Heart right ventricle (tissue), 16 donors: ENCODE measurements around the gene HIP1R. TPM values are rescaled to one million over a fixed set of nuclear protein-coding genes. Genes with fewer than 3 reads are reported as not detected.

Experiments used
- ATAC-seq, 8 donors: fragments of 200-7000 bp; cut with Tn5 transposase; one replicate each; pipeline ENCODE4 v1.9.1; 2020; ENCODE audit warnings: mild to moderate bottlenecking in 8 of 8, moderate library complexity in 8 of 8, moderate number of reproducible peaks in 1 of 8
- DNase-seq, 2 donors: peaks; one replicate each; pipeline ENCODE4 v3.0.0-alpha.2; 2020
- H3K27ac ChIP-seq, 10 donors: fragments of 200-600 bp; sonication (generic) in 2 of 10; one replicate each; pipeline versions ENCODE4 v1.5.0 to v1.8.0; 2020 to 2022; ENCODE audit warnings: mild to moderate bottlenecking in 3 of 10
- H3K27me3 ChIP-seq, 7 donors: fragments of 200-600 bp; one replicate each; pipeline ENCODE4 v1.8.0; 2021 to 2022; ENCODE audit warnings: mild to moderate bottlenecking in 2 of 7
- H3K36me3 ChIP-seq, 9 donors: fragments of 200-600 bp; sonication (generic) in 1 of 9; one replicate each; pipeline versions ENCODE4 v1.5.0 to v1.8.0; 2020 to 2022; ENCODE audit warnings: mild to moderate bottlenecking in 2 of 9
- H3K4me1 ChIP-seq, 9 donors: fragments of 200-600 bp; sonication (generic) in 1 of 9; one replicate each; pipeline versions ENCODE4 v1.5.0 to v1.8.0; 2020 to 2022; ENCODE audit warnings: mild to moderate bottlenecking in 4 of 9
- H3K4me3 ChIP-seq, 10 donors: fragments of 200-600 bp; sonication (generic) in 2 of 10; one replicate each; pipeline versions ENCODE4 v1.5.0 to v1.8.0; 2020 to 2022; ENCODE audit warnings: mild to moderate bottlenecking in 7 of 10, moderate library complexity in 2 of 10
- H3K9me3 ChIP-seq, 11 donors: fragments of 200-600 bp in 10 of 11; sonication (generic) in 2 of 11; one replicate each; pipeline versions ENCODE4 v1.5.0 to v1.8.0; 2013 to 2022; ENCODE audit warnings: mild to moderate bottlenecking in 2 of 11, control low read depth in 1 of 11, moderate library complexity in 1 of 11
- WGBS, 2 donors: extraction: QIAGEN DNeasy Blood & Tissue Kit; methylation state at CpG; one replicate each; pipeline ENCODE4 v1.1.7; 2013; ENCODE audit warnings: inconsistent platforms in 1 of 2; 5-methylcytosine and 5-hydroxymethylcytosine counted together
- intact Hi-C, 10 donors: fragments of 100-400 bp; cut with DNase I; formaldehyde crosslinking; loops; one replicate each; pipeline versions ENCODE4 v1.11.1 to v1.14.2; 2022
- polyA plus RNA-seq, 2 donors: library from polyadenylated mRNA; stranded (reverse); fragments of 200-250 nt; gene quantifications; one replicate each; pipeline ENCODE4 v1.2.3, GENCODE V29; 2013
- total RNA-seq, 10 donors: library from RNA; stranded (reverse); fragmentation: NEBNext Ultra II Directional in 3 of 10; extraction: Animal tissue kit (Norgen Biotek cat#: 25700) in 3 of 10; gene quantifications; one replicate each; pipeline versions ENCODE4 v1.2.1 to v1.2.4, GENCODE V29; 2021 to 2023
- TF ChIP-seq, protein P1 (sequence below), 9 donors: fragments of 200-600 bp; sonication (generic) in 2 of 9; IDR thresholded peaks; one replicate each; pipeline versions ENCODE4 v1.5.0 to v1.8.0; 2021 to 2022; ENCODE audit warnings: antibody characterized with exemption in 9 of 9, mild to moderate bottlenecking in 5 of 9, moderate library complexity in 1 of 9
- donor health status: Arrhythmogenic right ventricular cardiomyopathy.
- donor health status: ischemic (EF 13 %, LVEDD 7.1; RV severe dilation, severe dysfunction).
- donor health status: healthy with polysubstance abuse.
- donor health status: DM: no; HTN: yes; CAD: no.
- donor health status: DM: no; HTN: no; CAD: no.
- donor health status: ischemic (EF 25% LVEDD 6.9; RV normal size, moderate dysfunction).
- donor health status: ischemic (EF 25% LVEDD 5.7; RV mildly dilated, moderate dysfunction).
- donor health status: healthy.
- donor health status: DM: yes; HTN: yes; CAD: no.
- donor health status: Ischemic cardiomyopathy.
- donor health status: ischemic (EF 35%, LVEDD 5.7; RV mildly dilated, moderate dysfunction).
- donor health status: nonischemic (EF 11% LVEDD 7.7; RV severe dilation, severe dysfunction).
- donor health status: DM: yes; HTN: yes; CAD: no.
- donor health status: PGD.
- donor health status: ischemic (EF 29% LVEDD 5.4; RV normal size, mild dysfunction).
- donor health status: nonischemic (EF 23%, LVEDD 6.1; RV moderate dilation, normal function).

HIP1R gene
- total and polyA plus RNA-seq, 12 donors = 13.7 to 37.7 (median 18.0) TPM

DNA sequence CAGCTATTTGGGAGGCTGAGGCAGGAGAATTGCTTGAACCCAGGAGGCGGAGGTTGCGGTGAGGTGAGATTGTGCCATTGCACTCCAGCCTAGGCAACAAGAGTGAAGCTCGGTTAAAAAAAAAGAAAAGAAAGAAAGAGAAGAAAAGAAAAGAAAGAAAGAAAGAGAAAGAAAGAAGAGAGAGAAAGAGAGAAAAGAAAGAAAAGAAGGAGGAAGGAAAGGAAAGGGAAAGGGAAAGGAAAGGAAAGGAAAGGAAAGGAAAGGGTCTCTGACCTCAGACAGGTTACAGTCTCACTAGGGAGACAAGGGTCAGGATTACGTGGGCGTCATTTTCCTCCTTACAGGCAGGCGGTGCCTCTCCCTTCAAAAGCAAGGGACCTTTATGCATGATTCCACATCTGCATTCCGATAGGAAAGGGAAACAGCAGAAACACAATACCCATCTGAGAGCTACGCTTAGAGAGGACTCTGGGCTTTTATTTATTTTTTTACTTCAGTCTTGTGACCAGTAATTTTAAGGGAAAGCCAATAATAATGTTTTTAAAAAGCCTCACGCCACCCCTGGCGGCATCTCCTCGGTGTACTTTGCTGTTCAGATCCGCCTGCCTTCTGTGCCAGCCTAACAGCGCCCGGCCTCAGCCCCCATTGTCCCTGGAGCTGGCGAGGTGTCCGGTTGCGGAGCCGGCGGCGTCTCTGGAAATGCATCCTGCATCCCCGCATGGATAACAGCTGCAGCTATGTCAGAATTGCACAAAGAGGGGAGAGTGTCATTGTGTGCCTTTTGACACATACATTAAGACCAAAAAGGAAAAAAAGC is 945 bp upstream of the HIP1R start:
- intact Hi-C loops = loop anchor here in 1 of 10 donors (5.0 kb wide), 1 partner anchor 42 kb away; no protein-coding TSS in a partner anchor
- DNase-seq = peak in 1 of 2 donors; percentile 48
- Histone ChIP-seq H3K27me3 (peaks cover 0 to 17% (median 0%) of the 10 kb centered on the region in 7 donors), H3K36me3 (no peaks in the 10 kb centered on the region), H3K27ac (peak overlapping the region; percentile 5 to 85 (median 62)), H3K9me3 (peaks cover 0 to 4% (median 0%) of the 10 kb centered on the region in 11 donors), H3K4me1 (peaks cover 0 to 35% (median 19%) of the 10 kb centered on the region in 9 donors), H3K4me3 (peak overlapping the region; percentile 4 to 83 (median 72))
- 14 to 15% methylated on average over 21 of the region's 21 CpGs for WGBS, 2 donors
- TF ChIP-seq, protein P1, sequence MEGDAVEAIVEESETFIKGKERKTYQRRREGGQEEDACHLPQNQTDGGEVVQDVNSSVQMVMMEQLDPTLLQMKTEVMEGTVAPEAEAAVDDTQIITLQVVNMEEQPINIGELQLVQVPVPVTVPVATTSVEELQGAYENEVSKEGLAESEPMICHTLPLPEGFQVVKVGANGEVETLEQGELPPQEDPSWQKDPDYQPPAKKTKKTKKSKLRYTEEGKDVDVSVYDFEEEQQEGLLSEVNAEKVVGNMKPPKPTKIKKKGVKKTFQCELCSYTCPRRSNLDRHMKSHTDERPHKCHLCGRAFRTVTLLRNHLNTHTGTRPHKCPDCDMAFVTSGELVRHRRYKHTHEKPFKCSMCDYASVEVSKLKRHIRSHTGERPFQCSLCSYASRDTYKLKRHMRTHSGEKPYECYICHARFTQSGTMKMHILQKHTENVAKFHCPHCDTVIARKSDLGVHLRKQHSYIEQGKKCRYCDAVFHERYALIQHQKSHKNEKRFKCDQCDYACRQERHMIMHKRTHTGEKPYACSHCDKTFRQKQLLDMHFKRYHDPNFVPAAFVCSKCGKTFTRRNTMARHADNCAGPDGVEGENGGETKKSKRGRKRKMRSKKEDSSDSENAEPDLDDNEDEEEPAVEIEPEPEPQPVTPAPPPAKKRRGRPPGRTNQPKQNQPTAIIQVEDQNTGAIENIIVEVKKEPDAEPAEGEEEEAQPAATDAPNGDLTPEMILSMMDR (IDR thresholded peaks at IDR 0.05) = peak in 4 of 9 donors; percentile 13 to 40 (median 34)
- peak; percentile 25 to 63 (median 52) for ATAC-seq

- Histone ChIP-seq H3K4me1 (peaks cover 0 to 40% (median 22%) of the 10 kb centered on the region in 9 donors), H3K27ac (peak overlapping the region; percentile 27 to 89 (median 82)), H3K9me3 (peaks cover 0 to 4% (median 0%) of the 10 kb centered on the region in 11 donors), H3K27me3 (peaks cover 0 to 17% (median 0%) of the 10 kb centered on the region in 7 donors), H3K36me3 (no peaks in the 10 kb centered on the region), H3K4me3 (peak overlapping the region; percentile 49 to 83 (median 72))
- WGBS, 2 donors = 0 to 1% methylated on average over 12 to 43 of the region's 43 CpGs
- ATAC-seq (peak in 7 of 8 donors; percentile 8 to 53 (median 21)), DNase-seq (peak in 1 of 2 donors; percentile 25)
- intact Hi-C loops = no loop called here
- TF ChIP-seq, protein P1 (IDR thresholded peaks at IDR 0.05) = no peak
Observed at GRCh38 chr12:122835750-122836026, 431 bp downstream of the HIP1R start.

DNA sequence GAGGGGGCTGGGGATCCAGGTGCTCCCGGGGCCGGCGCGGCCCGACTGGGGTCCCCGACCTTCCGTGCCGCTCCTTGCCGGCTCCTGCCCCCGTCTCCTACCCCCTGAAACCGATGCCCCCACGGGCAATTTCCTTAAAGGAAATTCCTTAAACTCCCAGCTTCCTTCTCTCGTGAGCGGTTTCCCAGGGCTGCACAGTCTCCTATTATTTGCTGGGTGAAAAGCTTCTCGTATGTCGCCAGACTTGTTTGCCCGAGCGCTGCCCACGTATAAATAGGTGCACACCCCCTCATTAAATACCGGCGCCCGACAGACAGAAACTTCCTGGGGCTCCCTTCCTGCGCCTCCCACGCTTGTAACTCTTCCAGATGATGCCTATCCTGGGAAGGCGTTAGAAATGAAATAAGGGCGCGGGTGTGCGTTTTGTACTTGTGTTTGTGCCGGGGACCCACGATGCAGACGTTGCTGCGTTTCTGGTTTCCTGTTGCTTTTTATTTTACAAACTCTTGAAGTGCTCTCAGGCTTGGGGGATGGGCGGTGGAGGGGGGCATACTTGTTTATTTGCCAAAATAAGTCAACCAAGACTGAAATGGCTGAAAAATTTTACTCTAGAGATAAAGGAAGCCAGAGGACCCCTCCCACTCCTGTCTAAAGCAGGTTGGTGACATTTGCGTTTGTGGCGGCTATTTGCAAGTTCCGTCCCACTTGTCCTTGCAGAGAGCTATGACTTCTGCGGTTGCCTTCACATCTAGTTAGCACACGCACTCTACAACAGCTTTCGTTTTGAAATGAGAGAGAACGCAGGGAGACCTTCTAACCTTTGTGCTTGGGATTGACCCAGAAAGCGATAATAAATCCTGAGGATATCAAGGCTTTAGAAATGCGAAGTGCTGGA is 1.0 kb downstream of the HIP1R start:
- TF ChIP-seq, protein P1 (IDR thresholded peaks at IDR 0.05) = no peak
- H3K36me3 ChIP-seq = no peaks in the 10 kb centered on the region
- H3K27ac ChIP-seq = peak overlapping the region; percentile 27 to 89 (median 82)
- WGBS, 2 donors = 1% methylated on average over 42 of the region's 42 CpGs
- ATAC-seq = peak; percentile 1 to 50 (median 34)
- intact Hi-C loops = no loop called here
- peak in 1 of 2 donors; percentile 23 for DNase-seq
- H3K4me3 ChIP-seq = peak overlapping the region; percentile 49 to 83 (median 72)
- peaks cover 0 to 46% (median 27%) of the 10 kb centered on the region in 9 donors for H3K4me1 ChIP-seq
- H3K27me3 ChIP-seq = peaks cover 0 to 17% (median 0%) of the 10 kb centered on the region in 7 donors
- peaks cover 0 to 4% (median 0%) of the 10 kb centered on the region in 11 donors for H3K9me3 ChIP-seq
